IPS DF 4.7 (cell line): ENCODE measurements around the gene SS18L1.

Source experiments
- DNase-seq: peaks from one replicate; pipeline ENCODE4 v3.0.0-alpha.2; 2013; ENCODE audit warnings: low spot score; ENCODE audit errors: extremely low read depth

Gene SS18L1

DNA sequence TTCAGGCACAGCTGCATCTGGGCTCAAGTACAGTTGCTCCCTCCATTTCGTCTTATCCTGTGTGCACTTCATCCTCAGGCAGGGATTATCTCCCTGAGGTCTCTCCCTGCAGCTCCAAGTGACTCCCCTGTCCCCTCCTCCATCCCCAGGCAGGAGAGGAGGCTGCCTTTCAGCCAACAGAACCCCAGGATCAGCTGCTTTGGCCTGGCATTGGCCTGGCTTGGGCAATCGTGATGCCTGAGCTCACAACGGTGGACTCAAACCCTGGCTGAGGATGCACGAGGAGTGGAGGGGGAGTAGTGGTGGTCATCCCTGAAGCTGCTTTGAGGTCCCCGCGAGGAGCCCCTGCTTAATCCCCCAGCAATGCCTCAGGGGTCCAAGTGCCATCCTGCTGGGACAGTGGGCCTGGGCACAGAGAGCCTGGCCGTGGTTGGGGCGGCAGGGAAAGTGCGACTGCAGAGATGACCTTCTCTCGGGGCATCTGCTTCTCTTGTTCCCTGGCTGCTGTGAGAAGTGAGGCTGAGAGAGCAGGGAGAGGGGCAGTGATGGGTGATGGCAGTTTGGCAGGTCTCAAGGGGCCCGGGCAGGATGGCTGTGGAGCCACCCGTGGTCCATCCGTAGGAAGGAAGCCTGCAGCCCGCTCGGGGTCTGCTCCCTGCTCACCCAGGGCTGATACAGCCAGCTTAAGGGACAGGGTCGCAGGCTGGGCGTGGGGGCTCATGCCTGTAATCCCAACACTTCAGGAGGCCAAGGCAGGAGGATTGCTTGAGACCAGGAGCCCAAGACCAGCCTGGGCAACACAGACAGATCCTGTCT lies 82.5 kb downstream of the SS18L1 start:
- no peak for DNase-seq

DNA sequence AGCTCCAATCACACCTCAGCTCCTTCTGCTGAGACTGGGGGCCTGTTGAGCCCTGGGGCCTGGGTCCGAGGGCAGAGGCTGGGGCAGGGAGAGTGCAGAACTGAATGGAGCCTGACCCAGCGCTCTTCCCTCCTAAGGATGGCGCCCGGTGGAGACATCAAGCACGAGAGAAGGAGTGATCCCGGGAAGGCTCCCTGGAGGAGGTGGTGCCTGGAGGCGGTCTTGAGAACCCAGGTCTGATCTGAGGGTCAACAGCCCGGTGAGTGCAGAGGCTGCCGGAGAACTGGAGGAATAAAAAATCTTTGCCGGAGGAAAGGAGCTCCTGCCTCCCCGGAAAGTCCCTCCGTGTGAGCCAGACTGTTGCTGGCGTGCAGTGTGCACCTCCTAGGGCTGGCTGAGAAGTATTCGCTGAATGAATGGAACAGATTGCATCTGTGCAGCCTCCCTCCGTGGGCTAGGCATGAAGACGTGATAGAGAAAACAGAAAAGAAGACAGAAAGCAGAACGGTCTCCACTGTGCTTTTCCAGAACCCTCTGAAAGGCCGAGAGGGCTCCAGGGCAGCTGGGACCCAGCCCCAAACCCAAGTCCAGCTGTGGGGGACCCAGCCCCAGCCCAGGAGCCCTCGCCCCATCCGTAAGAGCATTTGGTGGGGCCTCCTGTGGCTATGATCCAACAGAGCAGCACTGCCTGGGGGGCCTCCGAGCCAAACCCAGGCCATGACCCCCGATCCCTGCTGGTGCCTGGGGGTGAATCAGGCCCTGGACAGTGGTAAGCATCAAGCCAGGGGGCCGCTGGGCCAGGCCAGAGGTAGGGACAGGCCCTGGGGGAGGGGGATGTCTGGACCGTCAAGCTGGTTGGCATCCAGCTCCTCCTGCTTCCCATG lies 83.4 kb downstream of the SS18L1 start:
- no peak for DNase-seq

DNA sequence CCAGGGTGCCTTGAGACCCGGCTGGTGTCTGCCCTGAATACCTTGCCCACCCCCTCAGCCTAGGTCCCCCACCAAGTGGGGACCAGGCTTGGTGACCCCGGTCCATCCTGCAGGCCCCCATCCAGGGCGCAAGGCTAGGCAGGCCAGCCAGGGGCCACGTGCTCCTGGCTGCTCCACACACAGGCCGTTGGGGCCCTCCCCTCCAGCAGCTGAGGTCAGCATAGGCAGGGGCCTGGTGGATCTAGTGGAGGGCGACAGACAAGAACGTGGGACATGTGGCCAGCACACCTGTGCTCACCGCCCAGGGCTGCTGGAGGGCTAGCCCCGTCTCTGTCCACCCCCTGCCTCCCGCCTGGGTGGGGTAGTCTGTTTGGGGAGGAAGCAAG lies 84.0 kb downstream of the SS18L1 start:
- DNase-seq = no peak

DNA sequence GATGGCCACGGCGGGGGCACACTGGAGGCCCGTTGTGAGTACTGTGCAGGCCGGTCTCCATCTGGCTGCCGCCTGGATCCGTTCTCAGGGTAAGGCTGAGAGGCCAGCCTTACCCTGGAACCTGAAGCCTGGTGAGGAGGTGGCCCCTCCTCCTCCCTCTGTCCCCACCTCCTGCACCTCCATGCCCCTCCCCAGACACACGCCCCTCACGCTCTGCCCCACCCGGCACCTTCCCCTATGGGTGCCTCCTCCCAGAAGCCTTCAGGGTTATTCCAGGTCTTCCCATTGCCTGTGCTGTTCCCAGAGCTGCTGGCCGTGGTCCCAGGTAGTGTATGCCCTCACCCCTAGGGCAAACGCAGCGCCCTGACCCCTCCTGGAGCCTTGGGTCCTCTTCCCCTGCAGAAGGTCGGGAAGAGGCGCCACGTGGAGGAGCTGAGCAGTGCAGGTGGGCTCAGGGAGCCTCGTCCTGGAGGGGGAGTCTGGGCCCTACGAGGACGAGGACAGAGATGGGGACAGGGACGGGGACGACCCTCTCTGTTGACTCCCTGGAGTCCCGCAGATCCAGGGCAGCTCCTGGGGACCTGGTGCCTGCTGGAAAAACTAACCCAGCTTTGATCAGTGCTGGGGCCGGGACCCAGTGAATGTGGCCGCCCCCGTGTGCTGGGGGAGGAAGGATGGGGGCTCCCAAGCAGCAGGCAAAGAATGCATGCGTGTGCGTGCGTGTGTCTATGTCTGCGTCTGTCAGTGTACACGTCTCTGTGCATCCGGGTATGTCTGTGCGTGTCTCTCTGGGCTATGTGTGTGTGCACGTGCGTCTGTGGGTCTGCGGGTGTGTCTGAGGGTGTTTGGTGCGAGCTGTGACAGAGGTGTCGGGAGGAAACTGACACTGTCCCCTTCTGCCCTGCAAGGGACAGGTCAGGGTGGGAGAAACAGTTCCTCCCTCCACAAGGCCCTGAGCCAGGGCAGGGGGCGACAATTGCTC lies 84.7 kb downstream of the SS18L1 start:
- no peak for DNase-seq

DNA sequence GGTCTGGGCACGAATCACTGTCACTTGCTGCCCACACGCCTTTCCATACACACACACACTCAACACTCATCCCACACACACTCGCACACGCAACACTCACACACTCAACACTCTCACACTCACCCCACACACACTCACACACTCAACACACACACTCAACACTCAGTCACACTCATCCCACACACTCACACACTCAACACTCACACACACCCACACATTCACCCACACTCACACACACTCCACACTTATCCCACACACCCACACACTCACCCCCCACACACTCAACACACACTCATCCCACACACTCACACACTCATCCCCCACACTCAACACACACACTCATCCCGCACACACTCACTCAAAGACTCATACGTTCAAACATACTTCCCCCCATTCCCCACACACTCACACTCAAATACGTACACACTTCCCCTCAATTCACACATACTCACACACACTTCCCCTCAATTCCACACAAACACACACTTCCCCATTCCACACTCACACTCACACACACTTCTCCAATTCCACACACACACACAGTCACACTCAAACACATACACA lies 85.5 kb downstream of the SS18L1 start:
- no peak for DNase-seq

DNA sequence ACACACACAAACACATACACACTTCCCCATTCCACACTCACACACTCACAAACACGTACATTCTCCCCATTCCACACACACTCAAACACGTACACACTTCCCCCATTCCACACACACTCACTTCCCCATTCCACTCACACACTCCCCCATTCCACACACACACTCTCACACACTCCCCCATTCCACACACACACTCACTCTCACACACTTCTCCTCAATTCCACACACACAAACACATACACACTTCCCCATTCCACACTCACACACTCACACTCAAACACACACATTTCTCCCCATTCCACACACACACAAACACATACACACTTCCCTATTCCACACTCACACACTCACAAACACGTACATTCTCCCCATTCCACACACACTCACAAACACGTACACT lies 86.1 kb downstream of the SS18L1 start:
- no peak for DNase-seq

DNA sequence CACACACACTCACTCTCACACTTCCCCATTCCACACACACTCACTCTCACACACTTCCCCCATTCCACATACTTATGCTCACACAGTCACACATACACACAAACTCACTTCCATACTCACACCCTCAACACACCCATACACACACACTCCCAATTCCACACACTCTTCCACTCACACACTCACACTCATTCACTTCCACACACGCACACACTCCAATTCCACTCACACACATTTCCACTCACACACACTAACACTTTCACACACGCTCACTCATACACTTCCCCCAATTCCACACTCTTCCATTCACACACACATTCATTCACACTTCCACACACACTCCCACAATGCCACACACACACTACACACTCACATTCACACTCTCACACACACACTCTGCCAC lies 86.7 kb downstream of the SS18L1 start:
- no peak for DNase-seq

DNA sequence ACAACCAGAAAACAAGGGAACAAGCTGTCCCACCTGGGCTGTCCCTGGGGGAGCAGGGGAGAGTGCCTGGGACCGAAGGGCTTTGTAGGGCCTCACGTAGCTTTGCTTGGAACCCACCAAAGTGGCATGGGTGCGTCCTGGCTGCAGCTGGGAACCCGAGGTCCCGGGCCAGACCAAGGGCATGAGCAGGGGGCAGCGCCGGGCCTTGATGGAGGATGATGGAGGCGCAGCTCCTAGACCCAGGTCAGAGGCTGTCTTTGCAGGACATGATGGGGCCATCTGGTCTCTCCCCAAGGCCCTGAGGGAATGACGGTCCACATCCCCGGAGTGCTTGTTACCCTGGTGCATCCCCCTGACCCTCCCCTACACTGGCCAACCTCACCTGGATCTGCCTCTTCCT lies 87.1 kb downstream of the SS18L1 start:
- no peak for DNase-seq

DNA sequence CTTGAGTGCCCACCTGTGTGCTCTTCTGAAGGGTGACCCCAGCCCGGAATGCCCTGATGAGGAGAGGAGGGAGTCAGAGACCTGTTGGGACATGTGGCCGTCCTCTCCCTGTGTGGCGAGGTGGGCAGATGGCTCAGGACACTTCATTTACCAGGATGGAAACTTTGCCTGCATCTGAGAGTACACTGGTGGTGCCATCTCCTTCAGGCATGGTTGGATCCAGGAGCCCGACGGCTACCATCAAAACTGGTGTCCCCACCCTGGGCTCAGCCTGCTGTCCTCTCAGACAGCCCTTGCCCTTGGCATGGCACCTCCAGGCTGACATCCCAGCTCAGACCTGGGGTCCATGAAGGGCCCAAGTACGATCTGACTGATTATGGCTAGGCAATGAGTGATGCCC lies 87.7 kb downstream of the SS18L1 start:
- no peak for DNase-seq
